ENCODE results near the gene CDH8. TPM values are rescaled to one million over a fixed set of nuclear protein-coding genes. Genes with fewer than 3 reads are reported as not detected.

The CDH8 gene
- total and polyA plus RNA-seq, 4 donors, result 0.33 to 15.4 (median 3.7) TPM

GRCh38 chr16:61968242-61969076, 67.8 kb downstream of the CDH8 start:
- intact Hi-C loops (cut with DNase I), result no loop called here
- no peak overlapping the region for H3K4me3 ChIP-seq (ENCODE audit: low read length in 2 of 2)
- H3K36me3 ChIP-seq (ENCODE audit: control insufficient read depth in 1 of 2, insufficient read depth in 2 of 2, low read length in 1 of 2), result no peaks in the 10 kb centered on the region
- 58 to 61% methylated on average over 7 of the region's 7 CpGs for WGBS, 2 donors
- no peaks in the 10 kb centered on the region for H3K9me3 ChIP-seq (ENCODE audit: control insufficient read depth, low read length)
- ATAC-seq (ENCODE audit: low FRiP score) (no peak), DNase-seq (no peak)
- no peaks in the 10 kb centered on the region for H3K27me3 ChIP-seq (ENCODE audit: control insufficient read depth in 1 of 2, insufficient read depth in 2 of 2, low read length in 1 of 2)
- H3K4me1 ChIP-seq (ENCODE audit: control insufficient read depth in 1 of 2, insufficient read depth in 2 of 2, low read length in 2 of 2), result peaks cover 0 to 2% of the 10 kb centered on the region in 2 donors
- no peak overlapping the region for H3K27ac ChIP-seq (ENCODE audit: low read depth in 1 of 2, low read length in 2 of 2)

- H3K4me1 ChIP-seq (ENCODE audit: control insufficient read depth in 1 of 2, insufficient read depth in 2 of 2, low read length in 2 of 2), result no peaks in the 10 kb centered on the region
- ATAC-seq (ENCODE audit: low FRiP score) (no peak), DNase-seq (no peak)
- intact Hi-C loops (cut with DNase I), result no loop called here
- H3K27ac ChIP-seq (ENCODE audit: low read depth in 1 of 2, low read length in 2 of 2), result no peak overlapping the region
- no peaks in the 10 kb centered on the region for H3K36me3 ChIP-seq (ENCODE audit: control insufficient read depth in 1 of 2, insufficient read depth in 2 of 2, low read length in 1 of 2)
- no peaks in the 10 kb centered on the region for H3K9me3 ChIP-seq (ENCODE audit: control insufficient read depth, low read length)
- no peaks in the 10 kb centered on the region for H3K27me3 ChIP-seq (ENCODE audit: control insufficient read depth in 1 of 2, insufficient read depth in 2 of 2, low read length in 1 of 2)
- no peak overlapping the region for H3K4me3 ChIP-seq (ENCODE audit: low read length in 2 of 2)
- 52 to 60% methylated on average over 8 of the region's 8 CpGs for WGBS, 2 donors
Observed at GRCh38 chr16:61957075-61957855, 79.0 kb downstream of the CDH8 start.

GRCh38 chr16:61952841-61953240, 83.4 kb downstream of the CDH8 start:
- no peaks in the 10 kb centered on the region for H3K27me3 ChIP-seq (ENCODE audit: control insufficient read depth in 1 of 2, insufficient read depth in 2 of 2, low read length in 1 of 2)
- no peak overlapping the region for H3K4me3 ChIP-seq (ENCODE audit: low read length in 2 of 2)
- no peaks in the 10 kb centered on the region for H3K36me3 ChIP-seq (ENCODE audit: control insufficient read depth in 1 of 2, insufficient read depth in 2 of 2, low read length in 1 of 2)
- no peak overlapping the region for H3K27ac ChIP-seq (ENCODE audit: low read depth in 1 of 2, low read length in 2 of 2)
- H3K4me1 ChIP-seq (ENCODE audit: control insufficient read depth in 1 of 2, insufficient read depth in 2 of 2, low read length in 2 of 2), result no peaks in the 10 kb centered on the region
- no peak for ATAC-seq (ENCODE audit: low FRiP score)
- WGBS, 2 donors, result 84% methylated on average over 1 of the region's 1 CpG
- H3K9me3 ChIP-seq (ENCODE audit: control insufficient read depth, low read length), result no peaks in the 10 kb centered on the region
- no peak for DNase-seq
- intact Hi-C loops (cut with DNase I), result no loop called here

- no peak overlapping the region for H3K27ac ChIP-seq (ENCODE audit: low read depth in 1 of 2, low read length in 2 of 2)
- no peaks in the 10 kb centered on the region for H3K36me3 ChIP-seq (ENCODE audit: control insufficient read depth in 1 of 2, insufficient read depth in 2 of 2, low read length in 1 of 2)
- H3K27me3 ChIP-seq (ENCODE audit: control insufficient read depth in 1 of 2, insufficient read depth in 2 of 2, low read length in 1 of 2), result no peaks in the 10 kb centered on the region
- no peak for DNase-seq
- no peaks in the 10 kb centered on the region for H3K9me3 ChIP-seq (ENCODE audit: control insufficient read depth, low read length)
- H3K4me1 ChIP-seq (ENCODE audit: control insufficient read depth in 1 of 2, insufficient read depth in 2 of 2, low read length in 2 of 2), result no peaks in the 10 kb centered on the region
- no peak for ATAC-seq (ENCODE audit: low FRiP score)
- no peak overlapping the region for H3K4me3 ChIP-seq (ENCODE audit: low read length in 2 of 2)
- WGBS, 2 donors, result 91 to 95% methylated on average over 3 of the region's 3 CpGs
- intact Hi-C loops (cut with DNase I), result no loop called here
Observed at GRCh38 chr16:61948414-61948813, 87.8 kb downstream of the CDH8 start.

- no peak for DNase-seq
- H3K27me3 ChIP-seq (ENCODE audit: control insufficient read depth in 1 of 2, insufficient read depth in 2 of 2, low read length in 1 of 2), result no peaks in the 10 kb centered on the region
- H3K4me3 ChIP-seq (ENCODE audit: low read length in 2 of 2), result no peak overlapping the region
- H3K27ac ChIP-seq (ENCODE audit: low read depth in 1 of 2, low read length in 2 of 2), result no peak overlapping the region
- no peaks in the 10 kb centered on the region for H3K36me3 ChIP-seq (ENCODE audit: control insufficient read depth in 1 of 2, insufficient read depth in 2 of 2, low read length in 1 of 2)
- H3K4me1 ChIP-seq (ENCODE audit: control insufficient read depth in 1 of 2, insufficient read depth in 2 of 2, low read length in 2 of 2), result no peaks in the 10 kb centered on the region
- ATAC-seq (ENCODE audit: low FRiP score), result no peak
- intact Hi-C loops (cut with DNase I), result no loop called here
- H3K9me3 ChIP-seq (ENCODE audit: control insufficient read depth, low read length), result no peaks in the 10 kb centered on the region
Observed at GRCh38 chr16:61946019-61946418, 90.2 kb downstream of the CDH8 start.

- Histone ChIP-seq H3K27ac (ENCODE audit: low read depth in 1 of 2, low read length in 2 of 2) (no peak overlapping the region), H3K4me1 (ENCODE audit: control insufficient read depth in 1 of 2, insufficient read depth in 2 of 2, low read length in 2 of 2) (no peaks in the 10 kb centered on the region), H3K9me3 (ENCODE audit: control insufficient read depth, low read length) (no peaks in the 10 kb centered on the region), H3K27me3 (ENCODE audit: control insufficient read depth in 1 of 2, insufficient read depth in 2 of 2, low read length in 1 of 2) (no peaks in the 10 kb centered on the region), H3K4me3 (ENCODE audit: low read length in 2 of 2) (no peak overlapping the region), H3K36me3 (ENCODE audit: control insufficient read depth in 1 of 2, insufficient read depth in 2 of 2, low read length in 1 of 2) (no peaks in the 10 kb centered on the region)
- 47 to 52% methylated on average over 4 of the region's 4 CpGs for WGBS, 2 donors
- ATAC-seq (ENCODE audit: low FRiP score), result no peak
- intact Hi-C loops (cut with DNase I), result no loop called here
- DNase-seq, result no peak
Observed at GRCh38 chr16:61945511-61945910, 90.7 kb downstream of the CDH8 start.

GRCh38 chr16:61944004-61944403, 92.2 kb downstream of the CDH8 start:
- Histone ChIP-seq H3K9me3 (ENCODE audit: control insufficient read depth, low read length) (no peaks in the 10 kb centered on the region), H3K27ac (ENCODE audit: low read depth in 1 of 2, low read length in 2 of 2) (no peak overlapping the region), H3K4me1 (ENCODE audit: control insufficient read depth in 1 of 2, insufficient read depth in 2 of 2, low read length in 2 of 2) (no peaks in the 10 kb centered on the region), H3K36me3 (ENCODE audit: control insufficient read depth in 1 of 2, insufficient read depth in 2 of 2, low read length in 1 of 2) (no peaks in the 10 kb centered on the region), H3K27me3 (ENCODE audit: control insufficient read depth in 1 of 2, insufficient read depth in 2 of 2, low read length in 1 of 2) (no peaks in the 10 kb centered on the region), H3K4me3 (ENCODE audit: low read length in 2 of 2) (no peak overlapping the region)
- 42 to 50% methylated on average over 3 of the region's 3 CpGs for WGBS, 2 donors
- no peak for DNase-seq
- ATAC-seq (ENCODE audit: low FRiP score), result no peak
- intact Hi-C loops (cut with DNase I), result no loop called here

GRCh38 chr16:61940611-61941010, 95.6 kb downstream of the CDH8 start:
- WGBS, 2 donors, result 93 to 95% methylated on average over 10 of the region's 10 CpGs
- no peaks in the 10 kb centered on the region for H3K9me3 ChIP-seq (ENCODE audit: control insufficient read depth, low read length)
- ATAC-seq (ENCODE audit: low FRiP score) (no peak), DNase-seq (no peak)
- H3K27me3 ChIP-seq (ENCODE audit: control insufficient read depth in 1 of 2, insufficient read depth in 2 of 2, low read length in 1 of 2), result no peaks in the 10 kb centered on the region
- no peaks in the 10 kb centered on the region for H3K36me3 ChIP-seq (ENCODE audit: control insufficient read depth in 1 of 2, insufficient read depth in 2 of 2, low read length in 1 of 2)
- intact Hi-C loops (cut with DNase I), result no loop called here
- no peak overlapping the region for H3K27ac ChIP-seq (ENCODE audit: low read depth in 1 of 2, low read length in 2 of 2)
- H3K4me3 ChIP-seq (ENCODE audit: low read length in 2 of 2), result no peak overlapping the region
- no peaks in the 10 kb centered on the region for H3K4me1 ChIP-seq (ENCODE audit: control insufficient read depth in 1 of 2, insufficient read depth in 2 of 2, low read length in 2 of 2)

GRCh38 chr16:61937646-61938045, 98.6 kb downstream of the CDH8 start:
- no peak for DNase-seq
- Histone ChIP-seq H3K36me3 (ENCODE audit: control insufficient read depth in 1 of 2, insufficient read depth in 2 of 2, low read length in 1 of 2) (no peaks in the 10 kb centered on the region), H3K9me3 (ENCODE audit: control insufficient read depth, low read length) (no peaks in the 10 kb centered on the region), H3K4me3 (ENCODE audit: low read length in 2 of 2) (no peak overlapping the region), H3K4me1 (ENCODE audit: control insufficient read depth in 1 of 2, insufficient read depth in 2 of 2, low read length in 2 of 2) (no peaks in the 10 kb centered on the region), H3K27ac (ENCODE audit: low read depth in 1 of 2, low read length in 2 of 2) (no peak overlapping the region), H3K27me3 (ENCODE audit: control insufficient read depth in 1 of 2, insufficient read depth in 2 of 2, low read length in 1 of 2) (no peaks in the 10 kb centered on the region)
- no peak for ATAC-seq (ENCODE audit: low FRiP score)
- intact Hi-C loops (cut with DNase I), result no loop called here

Measured in aorta (tissue), 5 donors.